Neural cell (in vitro differentiated cells): ENCODE results near the gene ZNF619.

ENCODE experiments used
- EP300 ChIP-seq: fragments of 450-650 bp; conservative IDR thresholded peaks from 2 replicates; pipeline ENCODE4 v1.6.1; 2014; ENCODE audit warnings: antibody characterized with exemption, mild to moderate bottlenecking, moderate library complexity; ENCODE audit not compliant: poor library complexity, severe bottlenecking
- EZH2 ChIP-seq: fragments of 200-600, 300-800 bp; shearing (Covaris generic), sonication (generic); IDR thresholded peaks from 2 replicates; pipeline ENCODE4 v1.6.1; 2014; ENCODE audit warnings: antibody characterized with exemption, low read length, borderline replicate concordance, mild to moderate bottlenecking; ENCODE audit not compliant: insufficient read depth, poor library complexity, severe bottlenecking
- TF ChIP-seq, protein P1 (sequence below): fragments of 450-650 bp; IDR thresholded peaks from 2 replicates; pipeline ENCODE4 v1.5.1; 2014; ENCODE audit warnings: antibody characterized with exemption, mild to moderate bottlenecking, moderate library complexity; ENCODE audit not compliant: poor library complexity, severe bottlenecking

DNA sequence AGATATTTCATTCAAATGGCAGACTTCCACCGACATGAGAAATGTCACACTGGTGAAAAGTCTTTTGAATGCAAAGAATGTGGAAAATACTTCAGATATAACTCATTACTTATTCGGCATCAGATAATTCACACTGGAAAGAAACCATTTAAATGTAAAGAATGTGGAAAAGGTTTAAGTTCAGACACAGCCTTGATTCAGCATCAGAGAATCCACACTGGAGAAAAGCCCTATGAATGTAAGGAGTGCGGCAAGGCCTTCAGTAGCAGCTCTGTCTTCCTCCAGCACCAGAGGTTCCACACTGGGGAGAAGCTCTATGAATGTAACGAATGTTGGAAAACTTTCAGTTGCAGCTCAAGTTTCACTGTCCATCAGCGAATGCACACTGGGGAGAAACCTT lies 39.3 kb downstream of the ZNF619 start:
- TF ChIP-seq EZH2 (no peak), EP300 (no peak)
- TF ChIP-seq, protein P1, sequence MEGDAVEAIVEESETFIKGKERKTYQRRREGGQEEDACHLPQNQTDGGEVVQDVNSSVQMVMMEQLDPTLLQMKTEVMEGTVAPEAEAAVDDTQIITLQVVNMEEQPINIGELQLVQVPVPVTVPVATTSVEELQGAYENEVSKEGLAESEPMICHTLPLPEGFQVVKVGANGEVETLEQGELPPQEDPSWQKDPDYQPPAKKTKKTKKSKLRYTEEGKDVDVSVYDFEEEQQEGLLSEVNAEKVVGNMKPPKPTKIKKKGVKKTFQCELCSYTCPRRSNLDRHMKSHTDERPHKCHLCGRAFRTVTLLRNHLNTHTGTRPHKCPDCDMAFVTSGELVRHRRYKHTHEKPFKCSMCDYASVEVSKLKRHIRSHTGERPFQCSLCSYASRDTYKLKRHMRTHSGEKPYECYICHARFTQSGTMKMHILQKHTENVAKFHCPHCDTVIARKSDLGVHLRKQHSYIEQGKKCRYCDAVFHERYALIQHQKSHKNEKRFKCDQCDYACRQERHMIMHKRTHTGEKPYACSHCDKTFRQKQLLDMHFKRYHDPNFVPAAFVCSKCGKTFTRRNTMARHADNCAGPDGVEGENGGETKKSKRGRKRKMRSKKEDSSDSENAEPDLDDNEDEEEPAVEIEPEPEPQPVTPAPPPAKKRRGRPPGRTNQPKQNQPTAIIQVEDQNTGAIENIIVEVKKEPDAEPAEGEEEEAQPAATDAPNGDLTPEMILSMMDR = no peak
